A172 (cell line): ENCODE results near the gene SUOX. TPM values are rescaled to one million over a fixed set of nuclear protein-coding genes. Genes with fewer than 3 reads are reported as not detected.
"Not testable (repeated sequence)": the region's sequence is repeated elsewhere in the genome, so short reads cannot be mapped to it uniquely, and the experiment has no call there.

Experiments used
- DNase-seq: peaks from one replicate; pipeline ENCODE4 v3.0.0-alpha.2; 2015; ENCODE audit warnings: low spot score
- total RNA-seq: library from RNA; depleted of rRNA; stranded (reverse); fragments of >200 nt; shearing (Covaris generic); gene quantifications from 2 replicates; pipeline ENCODE4 v1.2.3, GENCODE V29; 2014

Gene SUOX
- total RNA-seq, 1 experiment from 2014 or later = 8.9 TPM

DNA sequence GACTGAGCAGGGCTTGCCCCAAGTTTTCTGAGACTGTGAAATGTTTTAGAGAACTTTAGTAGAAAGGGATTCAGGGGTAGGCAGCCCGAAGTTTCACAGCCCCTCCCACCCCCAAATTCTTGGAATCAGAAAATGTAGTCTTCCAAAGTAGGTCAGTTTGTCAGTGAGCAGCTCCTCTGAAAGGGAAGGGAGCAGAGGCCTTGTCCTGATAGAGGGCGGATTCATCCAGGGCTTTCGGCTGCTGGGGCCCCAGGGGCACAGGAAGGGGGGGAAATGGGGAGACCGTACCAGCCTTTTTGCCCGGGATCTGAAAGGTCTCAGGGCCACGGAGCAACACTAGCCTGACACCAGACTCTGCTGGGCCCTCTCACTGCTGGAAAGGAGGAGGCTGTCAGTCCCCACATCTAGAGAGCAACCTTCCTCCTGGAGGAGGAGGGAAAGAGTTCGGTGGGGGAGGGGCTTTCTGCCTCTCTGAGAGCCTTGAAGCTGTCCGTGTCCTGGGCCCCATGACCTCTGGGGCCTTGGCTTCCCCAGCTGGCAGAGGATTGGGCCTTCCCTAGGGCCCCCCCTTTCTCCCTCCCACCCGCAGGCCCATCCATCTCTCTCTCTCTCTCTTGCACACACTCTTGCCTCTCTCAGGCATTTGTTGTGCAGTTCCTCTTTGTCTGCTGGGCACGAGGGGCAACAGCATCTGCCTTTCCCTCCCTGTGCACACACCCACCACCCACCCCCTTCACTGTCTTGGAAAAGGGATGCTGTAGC is 23.5 kb downstream of the SUOX start, which contains the start of gene IKZF4:
IKZF4 (plus strand) TSS at position 621 of the 762 bp plus-strand sequence. CDS start 451 bp downstream, outside the sequence.
- DNase-seq = no peak

- DNase-seq = no peak
Measured at GRCh38 chr12:56021889-56022497, 24.9 kb downstream of the SUOX start.

DNA sequence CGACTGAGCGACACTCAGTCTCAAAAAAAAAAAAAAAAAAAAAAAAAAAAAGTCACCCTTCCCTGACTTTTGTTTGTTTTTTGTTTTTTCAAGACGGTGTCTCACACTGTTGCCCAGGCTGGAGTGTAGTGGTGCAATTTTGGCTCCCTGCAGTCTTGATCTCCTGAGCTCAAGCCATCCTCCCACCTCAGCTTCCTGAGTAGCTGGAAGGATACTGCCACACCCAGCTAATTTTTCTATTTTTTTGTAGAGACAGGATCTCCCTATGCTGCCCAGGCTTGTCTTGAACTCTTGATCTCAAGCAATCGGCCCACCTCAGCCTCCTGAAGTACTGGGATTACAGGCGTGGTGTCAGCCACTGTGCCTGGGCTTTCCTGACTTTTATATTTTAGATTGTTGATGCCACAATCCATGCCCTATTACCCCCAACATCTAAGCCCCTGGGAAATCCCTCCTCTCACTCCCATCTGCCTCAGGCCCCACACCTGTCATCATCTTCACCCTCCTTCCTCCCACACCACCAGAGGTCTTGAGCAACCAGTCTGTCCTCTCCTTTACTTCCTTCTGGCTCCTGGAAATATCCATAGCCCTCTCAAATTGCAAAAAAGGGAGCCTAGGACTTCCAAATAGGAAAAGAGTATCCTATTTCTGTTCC is 31.6 kb downstream of the SUOX start:
- DNase-seq = no peak

- DNase-seq = no peak
Measured at GRCh38 chr12:56029166-56029519, 32.1 kb downstream of the SUOX start.

DNA sequence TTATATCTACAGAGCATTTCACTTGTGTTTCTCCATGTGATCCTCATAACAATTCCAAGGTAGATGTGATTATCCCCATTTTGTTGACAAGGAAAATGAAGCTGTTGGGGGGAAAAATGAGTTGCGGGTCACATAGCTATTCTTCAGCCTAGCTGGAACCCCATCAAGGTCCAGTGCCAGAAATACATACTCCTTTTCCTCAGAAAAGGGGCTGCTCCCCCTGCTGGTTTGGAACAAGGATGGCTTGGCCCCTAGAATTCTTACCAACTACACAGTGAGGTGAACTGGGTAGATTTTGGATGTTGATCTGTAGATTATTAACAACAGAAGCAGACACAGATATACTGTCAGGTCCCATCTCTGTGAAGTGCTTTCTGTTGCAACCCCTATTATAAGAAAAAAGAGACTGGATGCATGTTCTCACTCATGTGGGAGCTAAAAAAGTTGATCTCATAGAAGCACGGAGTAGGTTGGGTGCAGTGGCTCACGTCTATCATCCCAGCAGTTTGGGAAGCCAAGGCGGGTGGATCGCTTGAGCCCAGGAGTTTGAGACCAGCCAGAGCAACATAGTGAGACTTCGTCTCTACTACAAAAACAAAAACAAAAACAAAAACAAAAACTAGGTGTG is 32.7 kb downstream of the SUOX start:
- no peak for DNase-seq

- no peak for DNase-seq
Measured at GRCh38 chr12:56031987-56032386, 34.9 kb downstream of the SUOX start.

- no peak for DNase-seq
Measured at GRCh38 chr12:56034586-56035332, 37.7 kb downstream of the SUOX start.

DNA sequence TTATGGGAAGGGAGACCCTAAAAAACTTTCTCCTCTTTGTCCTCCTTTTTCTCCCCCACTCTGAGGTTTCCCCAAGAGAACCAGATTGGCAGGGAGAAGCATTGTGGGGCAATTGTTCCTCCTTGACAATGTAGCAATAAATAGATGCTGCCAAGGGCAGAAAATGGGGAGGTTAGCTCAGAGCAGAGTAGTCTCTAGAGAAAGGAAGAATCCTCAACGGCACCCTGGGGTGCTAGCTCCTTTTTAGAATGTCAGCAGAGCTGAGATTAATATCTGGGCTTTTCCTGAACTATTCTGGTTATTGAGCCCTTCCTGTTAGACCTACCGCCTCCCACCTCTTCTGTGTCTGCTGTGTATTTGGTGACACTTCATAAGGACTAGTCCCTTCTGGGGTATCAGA is 40.1 kb downstream of the SUOX start:
- DNase-seq = no peak

DNA sequence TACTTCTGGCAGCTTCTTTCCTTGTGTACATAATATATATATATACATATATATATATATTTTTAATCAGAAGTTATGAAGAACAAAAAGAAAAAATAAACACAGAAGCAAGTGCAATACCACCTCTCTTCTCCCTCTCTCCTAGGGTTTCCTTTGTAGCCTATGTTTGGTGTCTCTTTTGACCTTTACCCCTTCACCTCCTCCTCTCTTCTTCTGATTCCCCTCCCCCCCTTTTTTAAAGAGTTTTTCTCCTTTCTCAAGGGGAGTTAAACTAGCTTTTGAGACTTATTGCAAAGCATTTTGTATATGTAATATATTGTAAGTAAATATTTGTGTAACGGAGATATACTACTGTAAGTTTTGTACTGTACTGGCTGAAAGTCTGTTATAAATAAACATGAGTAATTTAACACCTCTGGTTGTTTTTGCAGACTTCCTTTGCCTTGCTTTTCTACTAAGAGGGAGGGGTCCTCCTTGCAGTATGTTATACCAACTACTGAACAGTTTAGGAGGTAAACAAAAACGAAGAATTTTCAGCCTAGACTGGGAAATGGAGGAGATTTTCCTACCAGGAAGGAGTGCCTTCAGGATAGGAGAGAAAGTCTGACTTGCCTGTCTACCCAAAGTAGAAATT is 41.1 kb downstream of the SUOX start:
- no peak for DNase-seq

DNA sequence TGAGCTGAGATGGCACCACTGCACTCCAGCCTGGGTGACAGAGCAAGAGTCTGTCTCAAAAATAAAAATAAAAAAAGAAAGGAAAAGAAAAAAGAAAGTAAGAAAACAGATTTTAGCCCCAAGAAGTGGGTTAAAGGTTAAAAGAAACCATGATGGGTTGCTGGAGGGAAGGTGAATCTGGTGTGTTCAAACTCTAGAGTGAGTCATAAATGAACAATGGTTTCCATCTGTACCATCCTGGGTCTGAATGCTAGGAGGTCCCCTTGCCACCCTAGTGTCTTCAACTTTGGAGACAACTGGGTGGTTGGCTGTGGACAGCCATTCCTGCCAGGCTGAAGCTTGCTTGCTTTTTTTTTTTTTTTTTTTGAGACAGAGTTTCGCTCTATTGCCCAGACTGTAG is 43.1 kb downstream of the SUOX start:
- no peak for DNase-seq

DNA sequence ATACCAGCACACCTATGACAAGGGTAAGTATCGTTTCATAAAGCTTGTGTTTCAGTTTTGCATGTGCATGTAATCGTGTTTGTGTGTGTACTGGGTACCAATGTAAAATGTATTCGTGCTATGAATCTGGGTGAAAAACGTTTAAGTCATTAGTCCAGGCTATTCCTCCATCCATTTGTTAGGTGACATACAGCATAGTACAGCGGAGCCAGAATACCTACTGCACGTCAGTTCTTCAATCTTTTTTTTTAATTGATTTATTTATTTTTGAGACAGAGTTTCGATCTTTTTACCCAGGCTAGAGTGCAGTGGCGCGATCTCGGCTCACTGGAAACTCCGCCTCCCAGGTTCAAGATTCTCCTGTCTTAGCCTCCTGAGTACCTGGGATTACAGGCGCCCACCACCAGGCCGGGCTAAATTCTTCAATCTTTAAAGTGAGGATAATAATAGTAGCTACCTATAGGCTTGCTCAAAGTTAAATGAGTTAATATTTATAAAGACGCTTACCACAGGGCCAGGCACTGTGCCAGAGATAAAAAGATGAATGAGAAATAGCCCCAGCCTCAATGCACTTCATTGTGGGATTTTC is 44.0 kb downstream of the SUOX start:
- DNase-seq = no peak

GRCh38 chr12:56041552-56042429 is 44.7 kb downstream of the SUOX start, which contains the start of gene RPS26:
Gene RPS26 (plus strand): TSS chr12:56041918. CDS start chr12:56042167, 249 bp downstream.
- peak; percentile 93 for DNase-seq

DNA sequence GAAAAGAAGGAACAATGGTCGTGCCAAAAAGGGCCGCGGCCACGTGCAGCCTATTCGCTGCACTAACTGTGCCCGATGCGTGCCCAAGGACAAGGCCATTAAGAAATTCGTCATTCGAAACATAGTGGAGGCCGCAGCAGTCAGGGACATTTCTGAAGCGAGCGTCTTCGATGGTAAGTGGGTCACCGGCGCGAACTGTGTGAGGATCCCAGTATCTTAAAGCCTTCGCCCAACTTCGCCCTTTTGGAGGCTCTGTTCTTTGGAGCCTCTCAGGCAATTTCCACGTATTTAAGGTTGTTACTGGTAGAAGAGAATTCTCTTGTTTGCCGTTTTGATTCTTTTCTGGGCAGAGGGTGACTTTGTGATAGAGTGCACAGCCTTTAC is 45.3 kb downstream of the SUOX start:
- not testable (repeated sequence) for DNase-seq

- no peak for DNase-seq
Measured at GRCh38 chr12:56042843-56043242, 45.8 kb downstream of the SUOX start.

DNA sequence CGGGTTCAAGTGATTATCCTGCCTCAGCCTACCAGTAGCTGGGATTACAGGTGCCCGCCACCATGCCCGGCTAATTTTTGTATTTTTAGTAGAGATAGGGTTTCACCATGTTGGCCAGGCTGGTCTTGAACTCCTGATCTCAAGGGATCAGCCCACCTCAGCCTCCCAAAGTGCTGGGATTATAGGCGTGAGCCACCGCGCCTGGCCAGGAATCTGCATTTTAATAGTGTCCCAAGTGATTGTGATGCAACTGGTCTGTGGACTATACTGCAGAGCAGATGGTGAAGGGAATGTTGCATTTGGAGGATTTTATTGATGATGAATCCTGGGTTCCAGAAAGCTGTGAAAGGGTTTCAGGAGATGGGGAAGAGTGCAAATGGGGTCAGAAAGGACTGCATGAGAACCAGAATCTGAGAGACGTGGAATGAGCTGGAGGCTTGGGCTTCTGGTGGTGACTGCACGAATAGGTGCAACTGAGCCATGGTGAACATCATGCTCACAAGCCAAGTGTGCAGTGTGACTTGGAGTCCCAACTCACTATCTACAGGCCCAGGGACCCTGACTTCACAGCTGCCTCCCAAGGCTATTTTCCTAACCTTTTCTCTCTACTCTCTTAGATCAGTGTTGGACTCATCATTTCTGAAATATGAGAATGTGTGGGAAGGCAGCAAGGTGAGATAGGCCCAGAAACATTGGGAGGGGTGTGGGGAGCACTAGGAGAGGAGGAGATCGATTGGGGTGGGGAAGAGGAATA is 49.1 kb downstream of the SUOX start:
- no peak for DNase-seq

DNA sequence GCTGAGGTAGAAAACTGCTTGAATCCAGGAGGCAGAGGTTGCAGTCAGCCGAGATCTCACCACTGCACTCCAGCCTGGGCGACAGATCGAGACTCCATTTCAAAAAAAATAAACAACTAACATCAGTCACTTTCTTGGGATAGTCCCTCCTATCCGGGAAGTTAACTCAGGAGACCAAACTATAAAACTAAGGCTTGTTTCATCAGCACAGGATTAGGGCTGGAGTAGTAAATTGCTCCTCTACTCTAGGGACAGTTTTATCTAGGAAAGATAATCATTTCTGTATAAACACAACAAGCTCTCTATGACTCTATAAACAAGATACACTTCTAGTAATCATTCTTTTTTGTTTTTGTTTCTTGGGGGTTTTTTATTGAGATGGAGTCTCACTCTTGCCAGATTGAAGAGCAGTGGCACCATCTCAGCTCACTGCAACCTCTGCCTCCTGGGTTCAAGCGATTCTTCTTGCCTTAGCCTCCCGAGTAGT is 56.4 kb downstream of the SUOX start:
- no peak for DNase-seq
